ENCODE data around the gene CCDC27. TPM values are rescaled to one million over a fixed set of nuclear protein-coding genes. Genes with fewer than 3 reads are reported as not detected.

CCDC27 gene
- total RNA-seq, 1 donor from 2014 or later: not detected

DNA sequence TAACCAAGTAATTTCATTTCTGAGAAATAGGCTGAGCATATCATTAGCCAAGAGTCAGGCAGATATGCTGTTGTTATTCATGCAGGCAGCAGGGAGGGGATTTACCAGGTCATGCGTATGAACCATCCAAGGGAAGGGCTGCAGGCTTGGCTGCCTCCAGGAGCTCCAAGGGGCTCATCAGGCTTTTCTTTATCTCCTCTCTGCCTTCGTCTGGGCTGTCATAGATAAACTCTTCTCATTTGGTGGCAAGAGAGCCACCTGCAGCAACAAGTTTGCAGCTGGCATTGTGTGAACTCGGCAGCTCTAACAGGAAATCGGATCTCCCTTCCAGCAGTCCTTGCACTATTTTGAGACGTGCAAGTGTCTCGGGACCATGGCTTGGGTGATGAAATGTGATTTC, 7.5 kb downstream of the CCDC27 start:
- no peak for DNase-seq

GRCh38 chr1:3761296-3762010, 9.2 kb downstream of the CCDC27 start:
- DNase-seq: no peak

- DNase-seq: no peak
Observed at GRCh38 chr1:3762151-3762872, 10.1 kb downstream of the CCDC27 start.

DNA sequence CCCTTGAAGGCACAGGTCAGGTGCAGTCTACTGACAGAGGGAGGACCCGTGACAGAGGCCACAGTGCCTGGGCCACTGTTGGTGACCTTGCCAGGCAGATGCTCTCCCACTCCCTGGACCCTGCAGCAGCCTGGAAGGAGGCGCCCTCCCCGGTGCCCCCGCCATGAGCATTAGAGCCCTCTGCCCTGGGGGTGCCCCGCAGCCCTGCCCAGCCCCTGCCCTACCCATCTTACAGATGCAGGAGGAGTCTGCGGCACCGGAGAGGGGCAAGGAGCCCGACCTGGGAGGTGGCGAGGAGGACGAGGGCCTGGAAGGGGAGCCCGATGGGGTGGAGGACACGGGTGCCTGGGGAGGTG, 10.6 kb downstream of the CCDC27 start:
- DNase-seq: no peak

DNA sequence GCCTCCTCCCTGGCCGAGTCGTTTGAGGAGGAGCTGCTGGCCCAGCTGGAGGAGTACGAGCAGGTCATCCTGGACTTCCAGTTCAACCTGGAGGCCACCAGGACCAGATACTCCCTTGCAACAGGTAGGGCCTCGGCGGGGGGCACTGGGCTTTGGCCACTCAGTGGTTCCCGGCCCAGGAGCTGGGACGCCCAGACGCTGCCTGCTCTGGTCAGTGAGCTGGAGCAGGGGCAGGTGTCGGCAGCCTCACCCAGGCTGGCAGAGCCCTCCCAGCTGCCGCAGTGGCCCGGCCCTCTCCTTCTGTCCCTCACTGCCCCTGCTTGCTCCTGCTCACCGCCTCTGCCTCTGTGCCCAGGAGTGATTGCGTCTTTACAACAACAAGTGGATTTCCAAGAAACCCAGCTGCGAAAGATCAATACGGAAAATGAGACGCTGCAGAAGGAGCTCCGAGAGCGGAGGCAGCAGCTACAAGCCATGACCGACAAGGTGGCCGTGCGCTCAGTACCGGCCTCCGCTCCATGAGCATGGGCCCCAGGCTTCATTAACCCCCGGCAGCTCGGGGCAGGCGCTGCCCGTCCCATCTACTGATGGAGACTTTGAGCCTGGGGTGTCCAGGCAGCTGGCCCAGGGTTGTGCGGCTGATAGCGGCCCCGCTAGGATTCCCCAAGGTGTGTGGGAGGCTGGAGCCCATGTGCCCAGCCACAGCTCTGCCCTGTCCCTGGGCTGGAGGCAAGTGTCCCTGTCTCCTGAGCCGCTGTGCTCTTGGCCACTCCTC, 11.3 kb downstream of the CCDC27 start:
- no peak for DNase-seq

DNA sequence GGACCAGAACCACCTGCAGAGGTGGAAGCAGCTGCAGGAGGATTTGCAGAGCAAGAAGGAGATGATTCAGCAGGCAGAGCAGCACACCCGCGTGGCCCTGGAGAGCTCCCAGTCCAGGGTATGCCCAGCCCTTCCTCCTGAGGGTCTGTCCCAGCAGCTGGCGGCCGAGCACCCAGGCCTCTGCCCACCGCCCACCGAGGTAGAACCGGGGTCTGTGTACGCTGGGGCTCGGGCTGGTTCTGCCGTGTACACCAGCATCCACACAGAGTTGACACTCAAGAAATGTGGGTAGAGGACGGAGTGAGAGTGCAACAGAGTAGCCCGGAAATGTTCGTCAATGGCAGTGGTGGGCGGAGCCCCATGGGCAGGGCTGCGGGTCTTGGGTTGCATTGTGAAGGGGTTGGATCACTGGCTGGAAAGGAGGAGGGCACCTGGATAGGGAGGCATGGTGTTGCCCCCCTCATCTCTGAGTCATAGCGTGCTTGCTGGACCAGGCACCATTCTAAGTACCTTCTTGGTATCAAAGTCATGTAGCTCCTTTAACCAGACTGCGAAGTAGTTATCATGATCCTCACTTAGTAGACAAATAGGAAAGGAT, 15.2 kb downstream of the CCDC27 start:
- DNase-seq: no peak

DNA sequence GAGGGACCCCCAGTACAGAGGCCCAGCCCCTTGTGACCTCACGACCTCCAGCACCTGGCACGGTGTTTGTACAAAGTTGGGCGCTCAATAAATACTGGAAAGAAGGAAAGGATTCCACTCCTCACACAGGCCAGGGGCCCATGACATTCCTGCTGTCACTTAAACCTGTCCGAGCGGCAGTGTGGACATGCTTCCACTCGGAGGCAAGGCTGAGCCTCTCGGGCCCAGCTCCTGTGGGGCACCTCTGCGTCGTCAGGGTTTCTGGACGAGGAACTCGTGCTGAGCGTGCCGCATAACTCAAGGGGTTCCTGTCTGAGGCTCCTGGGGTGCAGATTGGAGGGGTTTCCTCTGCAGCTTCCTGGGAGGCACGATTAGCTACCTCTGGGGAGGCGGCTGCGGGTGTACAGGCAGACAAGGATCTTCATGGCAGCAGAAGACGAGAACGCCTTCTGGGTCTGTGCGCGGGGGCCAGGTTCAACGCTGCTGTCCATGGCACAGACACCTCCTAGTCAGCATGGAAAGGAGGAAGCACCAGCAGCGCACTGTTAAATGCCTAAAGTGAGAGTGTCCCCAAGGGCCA, 16.7 kb downstream of the CCDC27 start:
- DNase-seq: no peak

- DNase-seq: no peak
Observed at GRCh38 chr1:3770047-3770765, 18.0 kb downstream of the CCDC27 start.

DNA sequence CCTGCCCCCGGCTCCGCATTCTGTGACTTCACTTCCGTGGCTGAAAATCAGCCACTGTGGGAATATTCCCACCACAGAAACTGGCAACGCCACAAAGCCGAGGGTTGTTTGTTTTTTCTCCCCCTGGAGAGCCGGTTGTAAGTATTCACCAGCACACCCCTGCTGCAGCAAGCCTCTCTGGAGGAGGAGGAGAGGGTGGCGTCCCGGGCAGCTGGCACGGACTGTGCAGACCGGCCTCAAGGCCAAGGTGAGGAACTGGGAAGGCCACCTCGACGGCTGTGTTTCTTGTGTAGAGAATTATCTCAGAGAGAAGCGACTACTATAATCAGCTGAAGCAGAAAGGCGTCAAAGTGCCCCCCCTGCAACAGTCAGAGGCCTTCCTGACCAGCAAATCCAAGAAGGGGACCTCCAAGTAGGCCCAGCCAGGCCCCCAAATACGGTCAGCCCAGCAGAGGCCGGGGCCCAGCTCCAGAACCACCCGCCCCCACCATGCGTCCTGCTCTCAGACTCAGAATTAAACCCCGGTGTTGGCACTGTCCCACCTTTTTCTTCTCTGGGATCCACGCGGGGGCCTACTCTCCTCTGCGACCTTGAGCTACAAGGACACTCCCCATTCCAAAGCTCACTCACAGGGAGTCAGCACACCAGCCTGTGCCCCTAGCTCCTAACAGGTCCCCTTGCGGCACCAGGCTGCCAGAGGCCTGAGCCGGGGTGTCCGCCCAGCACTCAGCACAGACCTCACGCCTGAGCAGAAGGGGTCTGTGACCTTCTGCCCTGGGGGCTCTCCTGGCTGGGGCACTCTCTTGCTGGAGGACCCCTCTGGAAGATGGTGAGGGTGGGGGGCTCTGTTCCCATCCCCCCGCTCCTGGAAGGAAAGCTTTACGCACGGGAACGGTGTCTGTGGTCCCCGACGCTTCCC, 19.1 kb downstream of the CCDC27 start:
- no peak for DNase-seq

DNA sequence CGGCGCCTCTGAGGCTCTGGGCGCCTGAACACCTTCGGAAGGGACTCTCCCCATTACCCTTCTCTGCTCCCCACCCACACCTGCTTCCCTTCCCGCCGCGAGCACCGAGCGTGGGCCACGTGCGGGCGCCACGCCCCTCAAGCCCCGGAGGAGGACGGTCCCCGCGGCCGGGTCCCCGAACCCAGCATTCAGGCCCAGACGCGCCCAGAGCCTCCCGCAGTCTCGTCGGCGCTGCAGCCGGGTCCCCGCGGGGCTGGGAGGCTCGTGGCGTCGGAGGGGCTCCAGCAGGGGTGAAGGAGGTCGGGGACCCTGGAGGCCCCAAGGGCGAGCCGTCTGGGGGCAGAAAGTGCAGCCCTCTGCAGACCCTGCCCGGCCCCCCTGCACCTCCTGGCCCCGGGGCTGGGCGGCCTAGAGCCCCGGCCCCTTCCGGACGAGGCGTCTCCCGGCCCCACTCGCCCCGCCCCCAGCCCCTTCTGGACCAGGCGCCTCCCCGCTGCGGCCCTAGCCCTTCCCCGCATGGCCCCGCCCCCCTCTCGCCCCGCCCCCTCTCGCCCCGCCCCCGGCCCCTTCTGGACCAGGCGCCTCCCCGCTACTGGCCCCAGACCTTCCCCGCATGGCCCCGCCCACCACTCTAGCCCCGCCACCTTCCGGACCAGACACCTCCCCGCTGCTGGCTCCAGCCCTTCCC, 19.9 kb downstream of the CCDC27 start:
- DNase-seq: peak; percentile 92

GRCh38 chr1:3772715-3773571, 20.7 kb downstream of the CCDC27 start, which contains the start of gene SMIM1:
TSS of gene SMIM1 (plus strand) at chr1:3772749. CDS start at chr1:3775374, 2,625 bp downstream.
- peak; percentile 37 for DNase-seq

DNA sequence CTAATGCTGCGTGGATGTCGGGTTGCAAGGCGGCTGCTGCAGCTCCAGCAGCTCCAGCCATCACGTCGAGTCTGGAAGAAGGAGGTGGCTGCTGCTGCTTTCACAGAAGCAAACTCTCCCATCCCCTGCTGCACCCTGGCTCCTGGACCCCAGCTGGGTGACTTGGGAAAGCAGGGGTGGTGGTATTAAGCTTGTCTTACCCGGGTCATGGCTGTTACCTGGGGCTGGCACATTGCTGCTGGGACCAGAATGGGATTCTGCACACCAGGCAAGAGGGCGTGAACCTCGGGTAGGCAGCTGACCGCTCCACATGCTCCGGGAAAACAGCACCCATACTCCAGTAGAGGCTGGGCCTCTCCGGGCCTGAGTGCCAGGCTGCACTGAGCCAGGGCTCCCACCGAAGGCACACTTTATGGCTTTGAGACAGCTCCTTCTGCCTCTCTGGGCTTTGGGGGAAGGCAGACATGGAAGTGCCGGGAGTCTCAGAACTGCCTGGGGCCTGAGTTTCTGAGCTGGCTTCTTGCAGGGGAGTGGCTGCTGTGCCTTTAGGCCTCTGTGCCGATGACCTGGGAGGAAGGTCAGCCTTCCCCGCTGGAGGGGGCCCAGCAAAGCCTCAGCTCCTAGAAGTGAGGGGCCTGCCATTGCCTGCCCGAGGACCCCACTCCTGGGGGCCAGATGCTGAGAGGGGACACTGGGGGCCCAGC, 21.5 kb downstream of the CCDC27 start:
- no peak for DNase-seq

DNA sequence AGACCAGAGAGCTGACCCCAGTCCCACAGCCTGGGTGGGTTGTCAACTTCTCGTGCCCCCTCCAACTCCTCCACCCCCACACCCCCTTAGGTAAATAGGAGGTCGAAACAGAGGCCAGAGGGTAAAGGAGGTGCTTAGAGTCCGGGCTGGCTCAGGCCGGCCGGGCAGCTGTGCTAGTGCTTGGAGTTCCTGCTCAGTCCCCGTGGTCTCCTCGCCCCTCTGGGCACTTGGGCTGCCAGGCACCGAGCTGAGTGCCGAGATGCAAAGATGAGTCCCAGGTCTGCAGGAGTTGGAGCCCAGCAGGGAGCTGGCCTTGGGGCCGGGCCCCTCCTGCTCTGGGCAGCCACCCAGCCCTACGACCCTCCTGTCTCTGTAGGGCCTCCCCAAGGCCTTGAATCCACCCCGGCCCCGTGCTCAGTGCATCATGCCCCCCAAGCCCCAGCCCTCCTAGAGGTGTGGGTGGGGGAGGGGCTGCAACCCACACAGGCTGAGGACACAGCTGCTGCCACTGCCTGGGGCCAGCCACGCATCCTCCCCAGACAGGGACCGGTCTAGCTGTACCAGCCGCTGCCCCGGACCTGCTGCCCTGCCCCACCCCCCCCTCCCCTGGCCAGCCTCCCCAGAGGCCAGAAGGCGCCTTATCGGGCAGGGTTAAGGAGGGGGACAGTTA, 22.2 kb downstream of the CCDC27 start:
- DNase-seq: no peak

DNA sequence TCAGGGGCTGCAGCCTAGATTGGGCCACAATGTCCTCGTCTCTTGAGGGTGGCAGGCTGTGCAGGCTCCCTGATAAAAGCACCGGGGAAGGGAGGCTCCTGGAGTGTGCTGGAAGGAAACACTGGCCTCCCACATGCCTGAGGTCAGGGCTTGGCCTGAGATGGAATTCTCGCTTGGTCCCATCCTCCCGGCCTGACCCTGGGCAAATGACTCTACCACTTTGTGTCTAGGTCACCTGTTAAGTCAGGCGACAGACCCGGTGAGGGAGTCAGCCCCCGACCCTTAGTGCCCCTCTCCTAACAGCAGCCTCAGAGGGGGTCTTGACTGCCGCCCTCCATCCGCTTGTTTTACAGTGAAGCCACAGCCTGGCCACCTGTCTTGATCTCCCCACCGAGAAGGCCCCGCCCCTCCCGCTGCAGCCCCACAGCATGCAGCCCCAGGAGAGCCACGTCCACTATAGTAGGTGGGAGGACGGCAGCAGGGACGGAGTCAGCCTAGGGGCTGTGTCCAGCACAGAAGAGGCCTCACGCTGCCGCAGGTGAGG, 22.8 kb downstream of the CCDC27 start:
- no peak for DNase-seq

- DNase-seq: peak; percentile 77
Observed at GRCh38 chr1:3775490-3776230, 23.4 kb downstream of the CCDC27 start.

DNA sequence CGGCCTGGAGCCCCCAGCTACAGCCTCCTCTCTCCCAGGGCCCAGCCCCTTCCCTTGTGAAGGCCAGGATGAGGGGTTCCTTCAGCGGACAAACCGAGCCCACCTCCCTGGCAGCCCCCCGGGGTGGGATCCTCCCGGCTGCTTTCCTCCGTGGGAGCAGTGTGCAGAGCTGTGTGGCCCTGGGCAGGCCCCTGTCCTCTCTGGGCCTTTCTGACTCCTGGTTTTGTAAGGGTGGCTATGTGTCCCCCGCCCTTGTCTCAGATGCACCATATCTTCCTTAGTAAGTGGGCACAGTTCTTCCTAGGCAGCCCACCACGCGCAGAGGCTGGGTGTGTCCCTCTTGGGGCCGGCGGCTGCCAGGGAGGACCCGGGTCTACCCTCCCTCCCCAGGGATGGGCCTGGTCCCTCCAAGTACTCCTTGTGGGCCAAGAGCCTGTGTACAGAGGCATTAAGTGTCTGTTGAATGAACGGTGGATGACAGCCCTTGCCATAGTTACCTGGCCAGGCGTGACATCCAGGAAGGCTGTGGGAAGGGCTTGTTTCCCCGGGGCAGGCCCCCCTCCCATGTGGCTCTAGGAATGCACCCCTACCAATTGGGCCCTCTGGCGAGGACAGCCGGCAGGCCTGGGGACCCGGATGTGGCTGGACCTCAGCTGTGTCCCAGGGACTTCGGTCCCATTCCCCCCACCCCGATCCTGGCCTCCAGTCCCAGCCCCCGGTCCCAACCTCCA, 24.1 kb downstream of the CCDC27 start:
- peak; percentile 53 for DNase-seq
